ENCODE results near the gene LAMC3. TPM values are rescaled to one million over a fixed set of nuclear protein-coding genes. Genes with fewer than 3 reads are reported as not detected.

Gene LAMC3
- total and polyA plus RNA-seq, 5 donors from 2014 or later, result 0.37 to 1.2 (median 0.66) TPM

DNA sequence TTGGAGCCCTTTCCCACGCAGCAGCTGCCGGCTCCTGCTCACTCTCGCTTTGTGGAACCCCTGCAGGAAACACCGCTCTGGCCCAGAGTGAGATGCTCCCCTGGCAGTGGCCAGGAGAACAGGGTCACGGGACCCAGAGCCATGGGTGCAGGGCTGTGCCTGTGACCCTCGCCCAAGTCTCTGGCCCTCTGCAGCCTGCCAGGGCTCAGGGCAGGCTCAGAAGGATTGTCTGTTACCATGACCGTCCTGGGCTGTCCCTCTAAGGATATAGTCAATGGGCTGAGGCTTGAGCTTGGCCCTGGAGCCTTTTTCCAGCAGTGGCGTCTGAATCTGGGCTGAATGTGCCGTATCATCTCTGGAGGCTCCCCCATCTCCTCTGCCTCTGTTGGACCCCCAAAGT is 58.7 kb downstream of the LAMC3 start:
- DNase-seq, result no peak
- H3K36me3 ChIP-seq (ENCODE audit: control insufficient read depth, insufficient read depth, low read length), result no peaks in the 10 kb centered on the region
- Mint-ChIP-seq H3K4me1 (no peaks in the 10 kb centered on the region), H3K4me3 (no peak overlapping the region), H3K9me3 (no peaks in the 10 kb centered on the region), H3K27ac (no peak overlapping the region), H3K36me3 (peaks cover 4% of the 10 kb centered on the region), H3K27me3 (no peaks in the 10 kb centered on the region)
- H3K4me3 ChIP-seq (ENCODE audit: low read depth, low read length), result no peak overlapping the region
- no peaks in the 10 kb centered on the region for H3K9me3 ChIP-seq (ENCODE audit: control insufficient read depth in 2 of 2, low read length in 2 of 2)
- no peak for ATAC-seq (ENCODE audit: low read depth in 2 of 2)
- H3K27ac ChIP-seq (ENCODE audit: insufficient read depth, low read length, poor library complexity, severe bottlenecking), result no peak overlapping the region
- no peaks in the 10 kb centered on the region for H3K4me1 ChIP-seq (ENCODE audit: control insufficient read depth, insufficient read depth, low read length, poor library complexity, severe bottlenecking)
- no peaks in the 10 kb centered on the region for H3K27me3 ChIP-seq (ENCODE audit: control insufficient read depth, insufficient read depth, low read length)

GRCh38 chr9:131068076-131068816 is 59.3 kb downstream of the LAMC3 start:
- Mint-ChIP-seq H3K4me3 (no peak overlapping the region), H3K9me3 (no peaks in the 10 kb centered on the region)
- no peaks in the 10 kb centered on the region for H3K36me3 ChIP-seq (ENCODE audit: control insufficient read depth, insufficient read depth, low read length)

GRCh38 chr9:131069699-131070098 is 60.7 kb downstream of the LAMC3 start:
- peaks cover 0 to 1% (median 0%) of the 10 kb centered on the region in 7 donors for H3K9me3 Mint-ChIP-seq
- Histone ChIP-seq H3K4me1 (ENCODE audit: control insufficient read depth, insufficient read depth, low read length, poor library complexity, severe bottlenecking) (no peaks in the 10 kb centered on the region), H3K27me3 (ENCODE audit: control insufficient read depth, insufficient read depth, low read length) (no peaks in the 10 kb centered on the region), H3K27ac (ENCODE audit: insufficient read depth, low read length, poor library complexity, severe bottlenecking) (no peak overlapping the region), H3K4me3 (ENCODE audit: low read depth, low read length) (no peak overlapping the region), H3K36me3 (ENCODE audit: control insufficient read depth, insufficient read depth, low read length) (no peaks in the 10 kb centered on the region), H3K9me3 (ENCODE audit: control insufficient read depth in 2 of 2, low read length in 2 of 2) (no peaks in the 10 kb centered on the region)
- DNase-seq (no peak), ATAC-seq (ENCODE audit: low read depth in 2 of 2) (no peak)
- H3K4me1 Mint-ChIP-seq, result no peaks in the 10 kb centered on the region
- H3K36me3 Mint-ChIP-seq, result peaks cover 4% of the 10 kb centered on the region
- H3K4me3 Mint-ChIP-seq, result no peak overlapping the region
- no peak overlapping the region for H3K27ac Mint-ChIP-seq
- H3K27me3 Mint-ChIP-seq, result no peaks in the 10 kb centered on the region

More at GRCh38 chr9:131068076-131068816, 59.3 kb downstream of the LAMC3 start:
- H3K4me1 Mint-ChIP-seq, result no peaks in the 10 kb centered on the region
- H3K4me1 ChIP-seq (ENCODE audit: control insufficient read depth, insufficient read depth, low read length, poor library complexity, severe bottlenecking), result no peaks in the 10 kb centered on the region
- H3K27me3 ChIP-seq (ENCODE audit: control insufficient read depth, insufficient read depth, low read length), result no peaks in the 10 kb centered on the region
- no peak overlapping the region for H3K27ac ChIP-seq (ENCODE audit: insufficient read depth, low read length, poor library complexity, severe bottlenecking)
- no peak for DNase-seq
- H3K4me3 ChIP-seq (ENCODE audit: low read depth, low read length), result no peak overlapping the region
- H3K27ac Mint-ChIP-seq, result no peak overlapping the region
- no peaks in the 10 kb centered on the region for H3K9me3 ChIP-seq (ENCODE audit: control insufficient read depth in 2 of 2, low read length in 2 of 2)
- peaks cover 4% of the 10 kb centered on the region for H3K36me3 Mint-ChIP-seq
- H3K27me3 Mint-ChIP-seq, result no peaks in the 10 kb centered on the region
- no peak for ATAC-seq (ENCODE audit: low read depth in 2 of 2)

DNA sequence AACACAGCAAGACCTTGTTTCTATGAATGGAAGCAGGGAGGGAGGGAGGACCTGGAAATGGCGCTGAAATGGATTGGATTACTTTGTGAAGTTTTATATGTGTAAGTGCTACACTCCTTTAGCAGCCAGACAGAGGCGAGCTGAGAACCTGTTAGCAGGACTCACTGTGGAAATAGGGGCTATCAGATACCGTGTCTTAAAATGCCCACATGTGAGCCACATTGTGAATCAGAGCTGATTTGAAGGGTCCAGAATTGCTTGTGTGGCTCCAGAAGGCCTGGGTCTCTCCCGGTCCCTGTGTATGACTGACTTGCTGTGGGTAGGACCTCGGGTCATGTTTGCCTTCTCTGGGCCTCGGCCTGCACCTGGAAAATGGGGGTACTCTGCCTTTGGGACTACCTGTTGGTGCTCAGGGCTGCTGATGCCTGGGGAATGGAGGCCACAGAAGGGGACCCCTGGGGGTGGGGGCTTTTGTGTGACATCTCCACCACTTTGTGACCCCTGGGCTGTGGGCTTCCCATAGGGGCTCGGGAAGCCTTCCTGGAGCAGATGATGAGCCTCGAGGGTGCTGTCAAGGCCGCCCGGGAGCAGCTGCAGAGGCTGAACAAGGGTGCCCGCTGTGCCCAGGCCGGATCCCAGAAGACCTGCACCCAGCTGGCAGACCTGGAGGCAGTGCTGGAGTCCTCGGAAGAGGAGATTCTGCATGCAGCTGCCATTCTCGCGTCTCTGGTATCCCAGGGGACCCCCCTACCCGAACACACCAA is 63.3 kb downstream of the LAMC3 start:
- ATAC-seq (ENCODE audit: low read depth in 2 of 2), result no peak
- H3K4me1 ChIP-seq (ENCODE audit: control insufficient read depth, insufficient read depth, low read length, poor library complexity, severe bottlenecking), result no peaks in the 10 kb centered on the region

DNA sequence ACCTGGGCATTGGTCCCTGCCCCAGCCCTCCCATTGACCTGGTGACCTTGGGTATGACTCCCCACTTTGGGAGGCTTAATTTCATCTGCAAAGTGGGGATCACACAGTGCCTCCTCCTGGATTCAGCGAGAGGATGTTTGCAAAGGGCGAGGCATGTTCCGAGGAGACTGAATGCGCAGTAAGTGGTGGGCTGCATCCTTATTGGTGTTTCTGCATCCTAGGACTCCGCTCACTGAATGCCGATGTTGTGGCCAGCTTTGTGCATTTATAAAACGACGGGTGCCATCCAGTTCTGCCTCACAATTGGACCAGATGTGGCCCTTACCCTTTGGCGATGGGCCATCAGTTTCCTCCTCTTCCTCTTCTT is 63.9 kb downstream of the LAMC3 start:
- ATAC-seq (ENCODE audit: low read depth in 2 of 2), result no peak
- H3K27ac ChIP-seq (ENCODE audit: insufficient read depth, low read length, poor library complexity, severe bottlenecking), result no peak overlapping the region

More for the DNA sequence above, 63.3 kb downstream of the LAMC3 start:
- Histone ChIP-seq H3K4me3 (ENCODE audit: low read depth, low read length) (no peak overlapping the region), H3K27me3 (ENCODE audit: control insufficient read depth, insufficient read depth, low read length) (no peaks in the 10 kb centered on the region), H3K9me3 (ENCODE audit: control insufficient read depth in 2 of 2, low read length in 2 of 2) (no peaks in the 10 kb centered on the region), H3K27ac (ENCODE audit: insufficient read depth, low read length, poor library complexity, severe bottlenecking) (no peak overlapping the region), H3K36me3 (ENCODE audit: control insufficient read depth, insufficient read depth, low read length) (no peaks in the 10 kb centered on the region)
- H3K27ac Mint-ChIP-seq, result no peak overlapping the region
- H3K36me3 Mint-ChIP-seq, result no peaks in the 10 kb centered on the region
- DNase-seq, result no peak
- H3K4me3 Mint-ChIP-seq, result no peak overlapping the region
- no peaks in the 10 kb centered on the region for H3K4me1 Mint-ChIP-seq
- H3K27me3 Mint-ChIP-seq, result no peaks in the 10 kb centered on the region
- H3K9me3 Mint-ChIP-seq, result peaks cover 0 to 1% (median 0%) of the 10 kb centered on the region in 7 donors

GRCh38 chr9:131076347-131077195 is 67.6 kb downstream of the LAMC3 start:
- ATAC-seq (ENCODE audit: low read depth in 2 of 2) (no peak), DNase-seq (no peak)
- Histone ChIP-seq H3K4me1 (ENCODE audit: control insufficient read depth, insufficient read depth, low read length, poor library complexity, severe bottlenecking) (no peaks in the 10 kb centered on the region), H3K27ac (ENCODE audit: insufficient read depth, low read length, poor library complexity, severe bottlenecking) (no peak overlapping the region), H3K27me3 (ENCODE audit: control insufficient read depth, insufficient read depth, low read length) (no peaks in the 10 kb centered on the region), H3K4me3 (ENCODE audit: low read depth, low read length) (no peak overlapping the region), H3K9me3 (ENCODE audit: control insufficient read depth in 2 of 2, low read length in 2 of 2) (no peaks in the 10 kb centered on the region), H3K36me3 (ENCODE audit: control insufficient read depth, insufficient read depth, low read length) (no peaks in the 10 kb centered on the region)
- H3K9me3 Mint-ChIP-seq, result peaks cover 0 to 1% (median 0%) of the 10 kb centered on the region in 7 donors
- H3K27ac Mint-ChIP-seq, result no peak overlapping the region
- peaks cover 5% of the 10 kb centered on the region for H3K27me3 Mint-ChIP-seq
- H3K4me3 Mint-ChIP-seq, result no peak overlapping the region
- no peaks in the 10 kb centered on the region for H3K4me1 Mint-ChIP-seq
- no peaks in the 10 kb centered on the region for H3K36me3 Mint-ChIP-seq

More for the DNA sequence above, 63.9 kb downstream of the LAMC3 start:
- DNase-seq, result no peak
- H3K9me3 ChIP-seq (ENCODE audit: control insufficient read depth in 2 of 2, low read length in 2 of 2), result no peaks in the 10 kb centered on the region
- peaks cover 0 to 1% (median 0%) of the 10 kb centered on the region in 7 donors for H3K9me3 Mint-ChIP-seq
- no peaks in the 10 kb centered on the region for H3K36me3 Mint-ChIP-seq
- H3K36me3 ChIP-seq (ENCODE audit: control insufficient read depth, insufficient read depth, low read length), result no peaks in the 10 kb centered on the region
- no peak overlapping the region for H3K4me3 Mint-ChIP-seq
- no peak overlapping the region for H3K4me3 ChIP-seq (ENCODE audit: low read depth, low read length)
- H3K4me1 ChIP-seq (ENCODE audit: control insufficient read depth, insufficient read depth, low read length, poor library complexity, severe bottlenecking), result no peaks in the 10 kb centered on the region
- no peak overlapping the region for H3K27ac Mint-ChIP-seq
- no peaks in the 10 kb centered on the region for H3K4me1 Mint-ChIP-seq
- H3K27me3 ChIP-seq (ENCODE audit: control insufficient read depth, insufficient read depth, low read length), result no peaks in the 10 kb centered on the region
- no peaks in the 10 kb centered on the region for H3K27me3 Mint-ChIP-seq

GRCh38 chr9:131078427-131079366 is 69.7 kb downstream of the LAMC3 start:
- Mint-ChIP-seq H3K9me3 (no peaks in the 10 kb centered on the region), H3K27me3 (peaks cover 5% of the 10 kb centered on the region), H3K36me3 (no peaks in the 10 kb centered on the region), H3K4me1 (no peaks in the 10 kb centered on the region), H3K27ac (no peak overlapping the region), H3K4me3 (no peak overlapping the region)
- Histone ChIP-seq H3K27ac (ENCODE audit: insufficient read depth, low read length, poor library complexity, severe bottlenecking) (no peak overlapping the region), H3K4me1 (ENCODE audit: control insufficient read depth, insufficient read depth, low read length, poor library complexity, severe bottlenecking) (no peaks in the 10 kb centered on the region), H3K9me3 (ENCODE audit: control insufficient read depth in 2 of 2, low read length in 2 of 2) (no peaks in the 10 kb centered on the region), H3K4me3 (ENCODE audit: low read depth, low read length) (no peak overlapping the region), H3K36me3 (ENCODE audit: control insufficient read depth, insufficient read depth, low read length) (no peaks in the 10 kb centered on the region), H3K27me3 (ENCODE audit: control insufficient read depth, insufficient read depth, low read length) (no peaks in the 10 kb centered on the region)
- DNase-seq (no peak), ATAC-seq (ENCODE audit: low read depth in 2 of 2) (no peak)

Data from CD4-positive, CD25-positive, alpha-beta regulatory T cell (primary cell).